ENCODE measurements around the gene PTPRA. TPM values are rescaled to one million over a fixed set of nuclear protein-coding genes. Genes with fewer than 3 reads are reported as not detected.

PTPRA gene
- total and polyA plus RNA-seq, 2 of the 13 experiments (the other 11 are each of a cell fraction or from before 2014, with no cell fraction given): 47.2 to 127 TPM

DNA sequence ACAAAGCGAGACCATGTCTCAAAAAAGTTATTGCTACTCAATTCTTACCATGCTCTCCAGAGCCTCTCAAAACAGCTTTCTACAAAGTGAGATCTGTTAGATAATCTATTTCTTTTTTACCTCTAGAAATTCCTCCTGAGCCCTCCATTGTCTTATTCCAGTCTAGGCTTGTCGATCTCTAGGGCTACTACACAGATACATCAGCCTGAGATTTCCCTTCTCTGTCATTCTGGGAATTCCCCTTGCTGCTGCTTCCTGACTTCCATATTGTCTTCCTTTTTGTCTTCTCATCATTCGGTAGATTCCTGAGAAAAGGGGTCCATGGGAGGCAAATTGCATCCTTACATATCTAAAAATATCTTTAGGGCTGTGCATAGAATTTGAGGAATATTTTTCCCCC lies 94.6 kb downstream of the PTPRA start:
- FAIRE-seq (no peak), ATAC-seq (no peak), DNase-seq (ENCODE audit: low spot score) (no peak)
- Histone ChIP-seq H3K4me3 (replicated peaks in 1 of 3; ENCODE audit: insufficient read depth in 1 of 3, low read depth in 2 of 3, low read length in 3 of 3) (no peak overlapping the region), H4K20me1 (ENCODE audit: insufficient read depth, low read length) (no peaks in the 10 kb centered on the region), H3K9ac (ENCODE audit: insufficient read depth, low read depth, low read length) (no peak overlapping the region), H3K4me1 (ENCODE audit: insufficient read depth, low read length) (peaks cover 7% of the 10 kb centered on the region), H3K9me3 (ENCODE audit: low read length) (no peaks in the 10 kb centered on the region), H3K36me3 (replicated peaks in 1 of 2; ENCODE audit: control insufficient read depth in 1 of 2, insufficient read depth in 2 of 2, low read length in 2 of 2) (peaks cover 15 to 51% of the 10 kb centered on the region in 2 experiments), H3K27me3 (ENCODE audit: control insufficient read depth in 1 of 2, insufficient read depth in 2 of 2, low read length in 2 of 2) (no peaks in the 10 kb centered on the region), H3K27ac (ENCODE audit: extremely low read length, insufficient read depth, low read length) (no peak overlapping the region), H3K4me2 (ENCODE audit: low read depth, low read length) (no peak overlapping the region), H3K79me2 (ENCODE audit: insufficient read depth, low read length) (no peaks in the 10 kb centered on the region), H2AFZ (ENCODE audit: low read length) (no peak overlapping the region)
- ChIA-PET CTCF (ENCODE audit: low intra/inter-chr PET ratio, low total read pairs) (no interaction called here), POLR2A (interaction anchor here (1.2 kb wide), 1 partner anchor 45 kb away, joined by 3 read pairs; no protein-coding TSS in a partner anchor)
- intact Hi-C loops (cut with micrococcal nuclease; ENCODE audit: unreplicated experiment): no loop called here
- in situ Hi-C loops (cut with HindIII; ENCODE audit: extremely low pct_ligation_motif_present, low pct_unique_long_range_greater_than_20kb): no loop called here
- no TSS peak for BruUV-seq (replicated peaks)
- WGBS (ENCODE audit: low lambda C conversion rate): 95% methylated on average over 3 of the region's 3 CpGs
- TF ChIP-seq, protein P1, sequence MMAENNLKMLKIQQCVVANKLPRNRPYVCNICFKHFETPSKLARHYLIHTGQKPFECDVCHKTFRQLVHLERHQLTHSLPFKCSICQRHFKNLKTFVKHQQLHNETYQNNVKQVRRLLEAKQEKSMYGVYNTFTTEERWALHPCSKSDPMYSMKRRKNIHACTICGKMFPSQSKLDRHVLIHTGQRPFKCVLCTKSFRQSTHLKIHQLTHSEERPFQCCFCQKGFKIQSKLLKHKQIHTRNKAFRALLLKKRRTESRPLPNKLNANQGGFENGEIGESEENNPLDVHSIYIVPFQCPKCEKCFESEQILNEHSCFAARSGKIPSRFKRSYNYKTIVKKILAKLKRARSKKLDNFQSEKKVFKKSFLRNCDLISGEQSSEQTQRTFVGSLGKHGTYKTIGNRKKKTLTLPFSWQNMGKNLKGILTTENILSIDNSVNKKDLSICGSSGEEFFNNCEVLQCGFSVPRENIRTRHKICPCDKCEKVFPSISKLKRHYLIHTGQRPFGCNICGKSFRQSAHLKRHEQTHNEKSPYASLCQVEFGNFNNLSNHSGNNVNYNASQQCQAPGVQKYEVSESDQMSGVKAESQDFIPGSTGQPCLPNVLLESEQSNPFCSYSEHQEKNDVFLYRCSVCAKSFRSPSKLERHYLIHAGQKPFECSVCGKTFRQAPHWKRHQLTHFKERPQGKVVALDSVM (CRISPR knock-in tag; IDR thresholded peaks at IDR 0.05): no peak
- TF ChIP-seq NBN (conservative IDR thresholded peaks at IDR 0.05): no peak
- TF ChIP-seq ZSCAN21 (CRISPR knock-in tag; IDR thresholded peaks at IDR 0.05; ENCODE audit: borderline replicate concordance): no peak
- TF ChIP-seq, protein P2, sequence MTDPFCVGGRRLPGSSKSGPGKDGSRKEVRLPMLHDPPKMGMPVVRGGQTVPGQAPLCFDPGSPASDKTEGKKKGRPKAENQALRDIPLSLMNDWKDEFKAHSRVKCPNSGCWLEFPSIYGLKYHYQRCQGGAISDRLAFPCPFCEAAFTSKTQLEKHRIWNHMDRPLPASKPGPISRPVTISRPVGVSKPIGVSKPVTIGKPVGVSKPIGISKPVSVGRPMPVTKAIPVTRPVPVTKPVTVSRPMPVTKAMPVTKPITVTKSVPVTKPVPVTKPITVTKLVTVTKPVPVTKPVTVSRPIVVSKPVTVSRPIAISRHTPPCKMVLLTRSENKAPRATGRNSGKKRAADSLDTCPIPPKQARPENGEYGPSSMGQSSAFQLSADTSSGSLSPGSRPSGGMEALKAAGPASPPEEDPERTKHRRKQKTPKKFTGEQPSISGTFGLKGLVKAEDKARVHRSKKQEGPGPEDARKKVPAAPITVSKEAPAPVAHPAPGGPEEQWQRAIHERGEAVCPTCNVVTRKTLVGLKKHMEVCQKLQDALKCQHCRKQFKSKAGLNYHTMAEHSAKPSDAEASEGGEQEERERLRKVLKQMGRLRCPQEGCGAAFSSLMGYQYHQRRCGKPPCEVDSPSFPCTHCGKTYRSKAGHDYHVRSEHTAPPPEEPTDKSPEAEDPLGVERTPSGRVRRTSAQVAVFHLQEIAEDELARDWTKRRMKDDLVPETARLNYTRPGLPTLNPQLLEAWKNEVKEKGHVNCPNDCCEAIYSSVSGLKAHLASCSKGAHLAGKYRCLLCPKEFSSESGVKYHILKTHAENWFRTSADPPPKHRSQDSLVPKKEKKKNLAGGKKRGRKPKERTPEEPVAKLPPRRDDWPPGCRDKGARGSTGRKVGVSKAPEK (CRISPR knock-in tag; IDR thresholded peaks at IDR 0.05; ENCODE audit: borderline replicate concordance): no peak
- TF ChIP-seq ARNT2 (CRISPR knock-in tag; IDR thresholded peaks at IDR 0.05; ENCODE audit: low read depth): no peak
- TF ChIP-seq, protein P3, sequence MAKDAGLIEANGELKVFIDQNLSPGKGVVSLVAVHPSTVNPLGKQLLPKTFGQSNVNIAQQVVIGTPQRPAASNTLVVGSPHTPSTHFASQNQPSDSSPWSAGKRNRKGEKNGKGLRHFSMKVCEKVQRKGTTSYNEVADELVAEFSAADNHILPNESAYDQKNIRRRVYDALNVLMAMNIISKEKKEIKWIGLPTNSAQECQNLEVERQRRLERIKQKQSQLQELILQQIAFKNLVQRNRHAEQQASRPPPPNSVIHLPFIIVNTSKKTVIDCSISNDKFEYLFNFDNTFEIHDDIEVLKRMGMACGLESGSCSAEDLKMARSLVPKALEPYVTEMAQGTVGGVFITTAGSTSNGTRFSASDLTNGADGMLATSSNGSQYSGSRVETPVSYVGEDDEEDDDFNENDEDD (CRISPR knock-in tag; IDR thresholded peaks at IDR 0.05; ENCODE audit: borderline replicate concordance): no peak
- TF ChIP-seq, protein P4, sequence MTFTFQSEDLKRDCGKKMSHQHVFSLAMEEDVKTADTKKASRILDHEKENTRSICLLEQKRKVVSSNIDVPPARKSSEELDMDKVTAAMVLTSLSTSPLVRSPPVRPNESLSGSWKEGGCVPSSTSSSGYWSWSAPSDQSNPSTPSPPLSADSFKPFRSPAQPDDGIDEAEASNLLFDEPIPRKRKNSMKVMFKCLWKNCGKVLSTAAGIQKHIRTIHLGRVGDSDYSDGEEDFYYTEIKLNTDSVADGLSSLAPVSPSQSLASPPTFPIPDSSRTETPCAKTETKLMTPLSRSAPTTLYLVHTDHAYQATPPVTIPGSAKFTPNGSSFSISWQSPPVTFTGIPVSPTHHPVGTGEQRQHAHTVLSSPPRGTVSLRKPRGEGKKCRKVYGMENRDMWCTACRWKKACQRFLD (CRISPR knock-in tag; IDR thresholded peaks at IDR 0.05; ENCODE audit: borderline replicate concordance): no peak
- TF ChIP-seq ZNF20 (CRISPR knock-in tag; IDR thresholded peaks at IDR 0.05): no peak
- TF ChIP-seq RARG (CRISPR knock-in tag; IDR thresholded peaks at IDR 0.05; ENCODE audit: low read depth): no peak
- no peak for TF ChIP-seq ATRX (CRISPR knock-in tag; IDR thresholded peaks at IDR 0.05; ENCODE audit: borderline replicate concordance)
- TF ChIP-seq, protein P5, sequence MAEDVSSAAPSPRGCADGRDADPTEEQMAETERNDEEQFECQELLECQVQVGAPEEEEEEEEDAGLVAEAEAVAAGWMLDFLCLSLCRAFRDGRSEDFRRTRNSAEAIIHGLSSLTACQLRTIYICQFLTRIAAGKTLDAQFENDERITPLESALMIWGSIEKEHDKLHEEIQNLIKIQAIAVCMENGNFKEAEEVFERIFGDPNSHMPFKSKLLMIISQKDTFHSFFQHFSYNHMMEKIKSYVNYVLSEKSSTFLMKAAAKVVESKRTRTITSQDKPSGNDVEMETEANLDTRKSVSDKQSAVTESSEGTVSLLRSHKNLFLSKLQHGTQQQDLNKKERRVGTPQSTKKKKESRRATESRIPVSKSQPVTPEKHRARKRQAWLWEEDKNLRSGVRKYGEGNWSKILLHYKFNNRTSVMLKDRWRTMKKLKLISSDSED (CRISPR knock-in tag; IDR thresholded peaks at IDR 0.05): no peak
- no peak for TF ChIP-seq KLF6 (CRISPR knock-in tag; IDR thresholded peaks at IDR 0.05)
- TF ChIP-seq, protein P6, sequence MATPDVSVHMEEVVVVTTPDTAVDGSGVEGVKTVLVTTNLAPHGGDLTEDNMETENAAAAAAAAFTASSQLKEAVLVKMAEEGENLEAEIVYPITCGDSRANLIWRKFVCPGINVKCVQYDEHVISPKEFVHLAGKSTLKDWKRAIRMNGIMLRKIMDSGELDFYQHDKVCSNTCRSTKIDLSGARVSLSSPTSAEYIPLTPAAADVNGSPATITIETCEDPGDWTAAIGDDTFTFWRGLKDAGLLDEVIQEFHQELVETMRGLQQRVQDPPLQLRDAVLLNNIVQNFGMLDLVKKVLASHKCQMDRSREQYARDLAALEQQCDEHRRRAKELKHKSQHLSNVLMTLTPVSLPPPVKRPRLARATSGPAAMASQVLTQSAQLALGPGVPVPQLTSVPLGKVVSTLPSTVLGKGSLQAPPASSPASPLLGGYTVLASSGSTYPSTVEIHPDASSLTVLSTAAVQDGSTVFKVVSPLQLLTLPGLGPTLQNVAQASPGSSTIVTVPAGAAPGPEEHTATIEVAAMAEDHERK (CRISPR knock-in tag; IDR thresholded peaks at IDR 0.05; ENCODE audit: low read depth): no peak
- TF ChIP-seq BHLHE40 (IDR thresholded peaks at IDR 0.05; ENCODE audit: low read length): no peak
- no peak for TF ChIP-seq RNF2 (conservative IDR thresholded peaks at IDR 0.05; ENCODE audit: low read depth)
